H9 (cell line): ENCODE results near the gene LORICRIN. TPM values are rescaled to one million over a fixed set of nuclear protein-coding genes. Genes with fewer than 3 reads are reported as not detected.

Experiments used
- DNase-seq: peaks from one replicate; pipeline ENCODE4 v3.0.0-alpha.2; 2017
- H2AFZ ChIP-seq: one replicate; pipeline ENCODE4 v1.6.1; 2013; ENCODE audit warnings: mild to moderate bottlenecking, low read length, control low read depth, moderate library complexity
- H2AK5ac ChIP-seq: 2 replicates; pipeline ENCODE4 v1.6.1; 2013; ENCODE audit warnings: low read length, control low read depth, mixed read lengths; ENCODE audit not compliant: insufficient read length
- H2BK120ac ChIP-seq: one replicate; pipeline ENCODE4 v1.6.1; 2013; ENCODE audit warnings: low read depth, mild to moderate bottlenecking, low read length, control low read depth, inconsistent platforms; ENCODE audit not compliant: poor library complexity, severe bottlenecking
- H2BK12ac ChIP-seq: 2 replicates; pipeline ENCODE4 v1.6.1; 2013; ENCODE audit warnings: low read length, control low read depth, mixed read lengths, low read depth; ENCODE audit not compliant: insufficient read length
- H2BK15ac ChIP-seq: 2 replicates; pipeline ENCODE4 v1.6.1; 2013; ENCODE audit warnings: low read depth, low read length, control low read depth
- H2BK20ac ChIP-seq: one replicate; pipeline ENCODE4 v1.6.1; 2013; ENCODE audit warnings: low read depth, mild to moderate bottlenecking, low read length, control low read depth, inconsistent platforms; ENCODE audit not compliant: poor library complexity, severe bottlenecking
- H2BK5ac ChIP-seq: 2 replicates; pipeline ENCODE4 v1.6.1; 2013; ENCODE audit warnings: low read length, control low read depth, mixed read lengths; ENCODE audit not compliant: insufficient read length
- H3K14ac ChIP-seq: 2 replicates; pipeline ENCODE4 v1.6.1; 2013; ENCODE audit warnings: low read length, control low read depth; ENCODE audit not compliant: insufficient read depth
- H3K18ac ChIP-seq: 2 replicates; pipeline ENCODE4 v1.6.1; 2013; ENCODE audit warnings: low read depth, mild to moderate bottlenecking, mixed read lengths, low read length, control low read depth; ENCODE audit not compliant: insufficient read length
- H3K23ac ChIP-seq: 2 replicates; pipeline ENCODE4 v1.6.1; 2013; ENCODE audit warnings: low read length, control low read depth, mixed read lengths, low read depth; ENCODE audit not compliant: insufficient read length
- H3K23me2 ChIP-seq: 2 replicates; pipeline ENCODE4 v1.6.1; 2013; ENCODE audit warnings: low read depth, mild to moderate bottlenecking, mixed read lengths, low read length, control low read depth; ENCODE audit not compliant: insufficient read length, poor library complexity, severe bottlenecking
- H3K27ac ChIP-seq: 2 replicates; pipeline ENCODE4 v1.5.1; 2013; ENCODE audit warnings: low read length, control low read depth, mixed read lengths, low read depth; ENCODE audit not compliant: insufficient read length
- H3K27me3 ChIP-seq: 2 replicates; pipeline ENCODE4 v1.6.1; 2013; ENCODE audit warnings: low read length, control low read depth, inconsistent platforms; ENCODE audit not compliant: insufficient read depth
- H3K4ac ChIP-seq: 2 replicates; pipeline ENCODE4 v1.6.1; 2013; ENCODE audit warnings: low read depth, mild to moderate bottlenecking, control low read depth, inconsistent platforms, low read length, moderate library complexity
- H3K4me1 ChIP-seq: 2 replicates; pipeline ENCODE4 v1.6.1; 2013; ENCODE audit warnings: low read length, control low read depth, inconsistent platforms; ENCODE audit not compliant: insufficient read depth
- H3K4me2 ChIP-seq: 2 replicates; pipeline ENCODE4 v1.6.1; 2013; ENCODE audit warnings: low read length, control low read depth, mixed read lengths; ENCODE audit not compliant: insufficient read length, insufficient read depth
- H3K56ac ChIP-seq: 2 replicates; pipeline ENCODE4 v1.6.1; 2013; ENCODE audit warnings: low read depth, mild to moderate bottlenecking, mixed read lengths, low read length, control low read depth; ENCODE audit not compliant: insufficient read length
- H3K79me1 ChIP-seq: 2 replicates; pipeline ENCODE4 v1.6.1; 2013; ENCODE audit warnings: low read depth, mild to moderate bottlenecking, moderate library complexity, low read length, control low read depth, inconsistent platforms; ENCODE audit not compliant: insufficient read depth, poor library complexity, severe bottlenecking
- H3K79me2 ChIP-seq: 2 replicates; pipeline ENCODE4 v1.6.1; 2013; ENCODE audit warnings: low read length, control low read depth, inconsistent platforms; ENCODE audit not compliant: insufficient read depth
- H3K9ac ChIP-seq: 2 replicates; pipeline ENCODE4 v1.6.1; 2013; ENCODE audit warnings: low read length, control low read depth, mixed read lengths; ENCODE audit not compliant: insufficient read length; ENCODE audit errors: extremely low read depth
- H3K9me3 ChIP-seq: one replicate; pipeline ENCODE4 v1.6.1; 2013; ENCODE audit warnings: low read depth, low read length, inconsistent platforms; ENCODE audit not compliant: control insufficient read depth
- H3T11ph ChIP-seq: one replicate; pipeline ENCODE4 v1.6.1; 2013; ENCODE audit warnings: mild to moderate bottlenecking, low read length, control low read depth, inconsistent platforms
- H4K20me1 ChIP-seq: one replicate; pipeline ENCODE4 v1.6.1; 2013; ENCODE audit not compliant: control insufficient read depth, insufficient read length, insufficient read depth
- H4K5ac ChIP-seq: 2 replicates; pipeline ENCODE4 v1.6.1; 2013; ENCODE audit warnings: low read depth, mild to moderate bottlenecking, mixed read lengths, low read length, control low read depth; ENCODE audit not compliant: insufficient read length
- H4K8ac ChIP-seq: replicated peaks from 2 replicates; pipeline ENCODE4 v1.6.1; 2013; ENCODE audit warnings: low read length, control low read depth, mixed read lengths, low read depth; ENCODE audit not compliant: insufficient read length
- H4K91ac ChIP-seq: 2 replicates; pipeline ENCODE4 v1.6.1; 2013; ENCODE audit warnings: low read depth, mild to moderate bottlenecking, moderate library complexity, mixed read lengths, low read length, control low read depth; ENCODE audit not compliant: insufficient read length
- H3K27ac Mint-ChIP-seq, 3 experiments: 2 replicates in 2 of 3; 3 replicates in 1 of 3; pipeline ENCODE4 v1.8.0; 2020 to 2021; ENCODE audit warnings: mixed read lengths in 3 of 3, mild to moderate bottlenecking in 1 of 3, moderate library complexity in 1 of 3
- H3K27me3 Mint-ChIP-seq: 2 replicates; pipeline ENCODE4 v1.8.0; 2021; ENCODE audit warnings: low read depth, mild to moderate bottlenecking, moderate library complexity, mixed read lengths
- H3K36me3 Mint-ChIP-seq, 3 experiments: 2 replicates in 2 of 3; 3 replicates in 1 of 3; pipeline ENCODE4 v1.8.0; 2020 to 2021; ENCODE audit warnings: low read depth in 3 of 3, mixed read lengths in 3 of 3; ENCODE audit not compliant: insufficient read depth in 1 of 3
- H3K4me1 Mint-ChIP-seq, 2 experiments: 2 replicates each; pipeline ENCODE4 v1.8.0; 2020; ENCODE audit warnings: mixed read lengths in 2 of 2
- H3K4me3 Mint-ChIP-seq, 2 experiments: 2 replicates in 1 of 2; 3 replicates in 1 of 2; pipeline ENCODE4 v1.8.0; 2020 to 2021; ENCODE audit warnings: mild to moderate bottlenecking in 2 of 2, mixed read lengths in 2 of 2, moderate library complexity in 1 of 2
- H3K9me3 Mint-ChIP-seq, 2 experiments: 2 replicates in 1 of 2; 3 replicates in 1 of 2; pipeline ENCODE4 v1.8.0; 2020; ENCODE audit warnings: mild to moderate bottlenecking in 2 of 2, mixed read lengths in 2 of 2, moderate library complexity in 1 of 2
- CTCF ChIP-seq: fragments of 200-600 bp; sonication (generic); conservative IDR thresholded peaks from 3 replicates; pipeline ENCODE4 v1.8.0; 2021; ENCODE audit warnings: antibody characterized with exemption, mild to moderate bottlenecking
- WGBS: extraction: QIAGEN DNeasy Blood & Tissue Kit; methylation state at CpG from one replicate; pipeline ENCODE4 v1.1.7; 2013; ENCODE audit warnings: missing lambda C conversion rate, low lambda C conversion rate, mixed read lengths; ENCODE audit not compliant: insufficient read length; ENCODE audit errors: extremely low coverage; 5-methylcytosine and 5-hydroxymethylcytosine counted together
- total RNA-seq: library from RNA; stranded (reverse); gene quantifications from 2 replicates; pipeline ENCODE4 v1.2.1, GENCODE V29; 2021

Gene LORICRIN
- total RNA-seq, 1 experiment from 2014 or later, result not detected

GRCh38 chr1:153292185-153292584, 32.7 kb downstream of the LORICRIN start:
- Histone ChIP-seq H2BK20ac (no peak overlapping the region), H3K27ac (no peak overlapping the region), H3K4me1 (no peaks in the 10 kb centered on the region), H3K79me1 (no peaks in the 10 kb centered on the region), H3K79me2 (no peaks in the 10 kb centered on the region), H4K5ac (no peak overlapping the region), H2BK12ac (no peak overlapping the region), H3K23me2 (peaks cover 3% of the 10 kb centered on the region), H3K9ac (no peak overlapping the region), H3K9me3 (no peaks in the 10 kb centered on the region), H3T11ph (no peak overlapping the region), H3K27me3 (no peaks in the 10 kb centered on the region), H3K14ac (no peak overlapping the region), H2AK5ac (no peak overlapping the region), H3K56ac (no peak overlapping the region), H4K8ac (no peak overlapping the region), H3K23ac (no peak overlapping the region), H3K18ac (no peak overlapping the region), H4K91ac (no peak overlapping the region), H3K4me2 (no peak overlapping the region), H2BK5ac (no peak overlapping the region), H4K20me1 (no peaks in the 10 kb centered on the region), H3K4ac (no peak overlapping the region), H2AFZ (no peak overlapping the region), H2BK120ac (no peak overlapping the region), H2BK15ac (no peak overlapping the region)
- Mint-ChIP-seq H3K27ac (no peak overlapping the region; a peak in 1 of 7 replicates), H3K36me3 (no peaks in the 10 kb centered on the region), H3K4me1 (peaks cover 0 to 6% of the 10 kb centered on the region in 2 experiments; a peak in 3 of 4 replicates), H3K4me3 (no peak overlapping the region), H3K27me3 (peaks cover 7% of the 10 kb centered on the region), H3K9me3 (peaks cover 0 to 10% of the 10 kb centered on the region in 2 experiments; a peak in 3 of 5 replicates)
- no peak for DNase-seq
- no CpG with 5 or more reads among the region's 8 CpGs for WGBS
- TF ChIP-seq CTCF, result no peak
